Measurements from ENCODE around the gene GCC1.

GCC1 gene

DNA sequence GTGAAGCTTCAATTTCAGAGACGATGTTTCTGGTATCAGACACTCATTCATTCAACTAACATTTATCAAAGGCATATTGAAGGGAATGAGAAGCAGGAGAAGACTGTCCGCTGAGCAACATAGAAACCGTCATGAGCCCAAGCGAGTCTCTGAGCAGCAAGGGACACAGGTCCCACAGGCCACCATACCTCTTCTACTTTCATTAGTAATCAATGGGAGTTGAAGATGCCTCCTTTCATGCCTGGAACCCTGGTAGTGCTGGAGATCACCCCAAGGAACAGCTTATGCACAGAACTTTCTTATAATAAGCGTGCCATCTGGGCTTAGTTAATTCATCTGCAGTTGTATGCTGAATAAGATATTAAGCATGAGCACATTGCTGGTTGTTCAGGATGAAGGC is 31.3 kb upstream of the GCC1 start:
- TF ChIP-seq EZH2phosphoT487 (IDR thresholded peaks at IDR 0.05; ENCODE audit: borderline replicate concordance, low read length): no peak
- TF ChIP-seq, protein P1, sequence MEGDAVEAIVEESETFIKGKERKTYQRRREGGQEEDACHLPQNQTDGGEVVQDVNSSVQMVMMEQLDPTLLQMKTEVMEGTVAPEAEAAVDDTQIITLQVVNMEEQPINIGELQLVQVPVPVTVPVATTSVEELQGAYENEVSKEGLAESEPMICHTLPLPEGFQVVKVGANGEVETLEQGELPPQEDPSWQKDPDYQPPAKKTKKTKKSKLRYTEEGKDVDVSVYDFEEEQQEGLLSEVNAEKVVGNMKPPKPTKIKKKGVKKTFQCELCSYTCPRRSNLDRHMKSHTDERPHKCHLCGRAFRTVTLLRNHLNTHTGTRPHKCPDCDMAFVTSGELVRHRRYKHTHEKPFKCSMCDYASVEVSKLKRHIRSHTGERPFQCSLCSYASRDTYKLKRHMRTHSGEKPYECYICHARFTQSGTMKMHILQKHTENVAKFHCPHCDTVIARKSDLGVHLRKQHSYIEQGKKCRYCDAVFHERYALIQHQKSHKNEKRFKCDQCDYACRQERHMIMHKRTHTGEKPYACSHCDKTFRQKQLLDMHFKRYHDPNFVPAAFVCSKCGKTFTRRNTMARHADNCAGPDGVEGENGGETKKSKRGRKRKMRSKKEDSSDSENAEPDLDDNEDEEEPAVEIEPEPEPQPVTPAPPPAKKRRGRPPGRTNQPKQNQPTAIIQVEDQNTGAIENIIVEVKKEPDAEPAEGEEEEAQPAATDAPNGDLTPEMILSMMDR (IDR thresholded peaks at IDR 0.05; ENCODE audit: low read depth, low read length, poor library complexity, severe bottlenecking): no peak

DNA sequence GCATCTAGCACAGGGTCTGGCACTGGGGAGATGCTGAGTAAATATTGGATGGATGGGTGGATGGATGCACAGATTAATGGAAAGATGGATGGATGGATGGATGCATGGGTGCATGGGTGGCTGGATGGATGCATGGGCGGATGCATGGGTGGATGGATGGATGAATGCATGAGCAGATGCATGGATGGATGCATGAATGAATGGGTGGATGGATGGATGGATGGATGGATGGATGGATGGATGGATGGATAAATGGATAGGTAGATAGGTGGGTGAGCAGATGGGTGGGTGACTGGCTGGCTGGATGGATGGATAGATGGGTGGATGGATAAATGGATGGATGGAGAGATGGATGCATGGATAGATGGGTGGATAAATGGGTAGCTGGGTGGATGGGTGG is 26.9 kb upstream of the GCC1 start:
- H3K27ac ChIP-seq (ENCODE audit: low read depth, low read length): no peak overlapping the region
- no peaks in the 10 kb centered on the region for H4K20me1 ChIP-seq (ENCODE audit: control insufficient read depth, insufficient read depth, low read depth, low read length)
- H3K9me3 ChIP-seq (ENCODE audit: control insufficient read depth, insufficient read depth, low read length): peaks cover 19% of the 10 kb centered on the region; the same call in 1 of the 2 replicates
- H3K36me3 ChIP-seq (ENCODE audit: control insufficient read depth, low read length): no peaks in the 10 kb centered on the region
- H3F3A ChIP-seq (ENCODE audit: control insufficient read depth, insufficient read depth): no peaks in the 10 kb centered on the region
- H3K4me1 ChIP-seq (ENCODE audit: control insufficient read depth, low read length): no peaks in the 10 kb centered on the region
- no peak overlapping the region for H3K4me2 ChIP-seq (ENCODE audit: low read length)
- no peaks in the 10 kb centered on the region for H3K9me2 ChIP-seq (replicated peaks; ENCODE audit: control insufficient read depth, low read length)
- H3K4me3 ChIP-seq (ENCODE audit: low read length): no peak overlapping the region
- H3K27me3 ChIP-seq (ENCODE audit: control insufficient read depth, low read length): peaks cover 24% of the 10 kb centered on the region
- no peaks in the 10 kb centered on the region for H3K79me2 ChIP-seq (ENCODE audit: control insufficient read depth, low read length)
- no peak for TF ChIP-seq EZH2phosphoT487 (IDR thresholded peaks at IDR 0.05; ENCODE audit: borderline replicate concordance, low read length)

More for the DNA sequence above, 31.3 kb upstream of the GCC1 start:
- Histone ChIP-seq H3F3A (ENCODE audit: control insufficient read depth, insufficient read depth) (no peaks in the 10 kb centered on the region), H3K79me2 (ENCODE audit: control insufficient read depth, low read length) (no peaks in the 10 kb centered on the region), H3K9me3 (ENCODE audit: control insufficient read depth, insufficient read depth, low read length) (no peaks in the 10 kb centered on the region), H3K4me3 (ENCODE audit: low read length) (no peak overlapping the region), H3K4me1 (ENCODE audit: control insufficient read depth, low read length) (no peaks in the 10 kb centered on the region), H4K20me1 (ENCODE audit: control insufficient read depth, insufficient read depth, low read depth, low read length) (no peaks in the 10 kb centered on the region), H3K36me3 (ENCODE audit: control insufficient read depth, low read length) (no peaks in the 10 kb centered on the region), H3K27ac (ENCODE audit: low read depth, low read length) (no peak overlapping the region), H3K4me2 (ENCODE audit: low read length) (no peak overlapping the region), H3K9me2 (replicated peaks; ENCODE audit: control insufficient read depth, low read length) (no peaks in the 10 kb centered on the region), H3K27me3 (ENCODE audit: control insufficient read depth, low read length) (peaks cover 65% of the 10 kb centered on the region)

DNA sequence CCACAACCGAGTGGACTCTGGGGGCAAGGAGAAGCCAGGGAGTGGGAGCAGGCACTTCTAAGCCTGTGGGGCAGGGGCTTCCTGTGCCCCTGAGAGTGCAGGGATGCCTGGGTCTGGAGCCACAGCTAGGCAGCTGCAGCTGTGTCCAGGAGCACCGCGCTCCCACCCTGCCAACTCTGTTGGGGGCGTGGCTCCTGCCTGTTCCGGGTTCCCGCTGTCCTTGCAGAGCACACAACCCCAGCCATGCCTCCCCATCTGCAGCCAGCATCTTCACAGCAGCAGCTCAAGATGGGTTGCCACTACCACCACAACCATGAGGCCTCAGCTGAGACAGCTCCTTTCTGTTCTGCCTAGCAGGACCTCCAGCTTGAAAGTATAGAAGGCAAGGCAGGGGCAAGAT is 23.9 kb upstream of the GCC1 start:
- Histone ChIP-seq H3F3A (ENCODE audit: control insufficient read depth, insufficient read depth) (no peaks in the 10 kb centered on the region), H3K27ac (ENCODE audit: low read depth, low read length) (no peak overlapping the region), H4K20me1 (ENCODE audit: control insufficient read depth, insufficient read depth, low read depth, low read length) (no peaks in the 10 kb centered on the region), H3K9me3 (ENCODE audit: control insufficient read depth, insufficient read depth, low read length) (peaks cover 19% of the 10 kb centered on the region; the same call in 1 of the 2 replicates), H3K4me3 (ENCODE audit: low read length) (no peak overlapping the region), H3K27me3 (ENCODE audit: control insufficient read depth, low read length) (no peaks in the 10 kb centered on the region), H3K4me1 (ENCODE audit: control insufficient read depth, low read length) (no peaks in the 10 kb centered on the region), H3K36me3 (ENCODE audit: control insufficient read depth, low read length) (no peaks in the 10 kb centered on the region), H3K79me2 (ENCODE audit: control insufficient read depth, low read length) (no peaks in the 10 kb centered on the region), H3K9me2 (replicated peaks; ENCODE audit: control insufficient read depth, low read length) (no peaks in the 10 kb centered on the region), H3K4me2 (ENCODE audit: low read length) (no peak overlapping the region)
- no peak for TF ChIP-seq EZH2phosphoT487 (IDR thresholded peaks at IDR 0.05; ENCODE audit: borderline replicate concordance, low read length)
- TF ChIP-seq, protein P1 (IDR thresholded peaks at IDR 0.05; ENCODE audit: low read depth, low read length, poor library complexity, severe bottlenecking): no peak

DNA sequence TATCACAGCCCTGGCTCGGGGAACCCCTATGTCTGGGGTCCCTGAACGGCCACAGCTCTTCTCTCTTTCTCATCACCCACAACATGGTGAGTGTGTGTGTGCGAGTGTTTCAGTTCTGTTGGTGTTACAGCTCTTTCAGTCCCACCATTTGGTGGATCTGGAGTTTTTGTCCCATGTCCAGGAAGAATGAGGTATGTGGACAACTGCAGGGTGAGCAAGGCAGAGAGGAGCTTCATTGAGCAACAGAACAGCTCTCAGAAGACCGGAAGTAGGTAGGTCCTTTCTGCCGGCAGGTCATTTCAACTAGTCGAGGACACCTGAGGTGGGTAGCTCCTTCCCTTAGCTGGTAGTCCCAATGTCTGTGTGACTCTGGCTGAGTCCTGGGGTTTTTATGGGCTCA is 23.1 kb upstream of the GCC1 start:
- Histone ChIP-seq H4K20me1 (ENCODE audit: control insufficient read depth, insufficient read depth, low read depth, low read length) (no peaks in the 10 kb centered on the region), H3K36me3 (ENCODE audit: control insufficient read depth, low read length) (no peaks in the 10 kb centered on the region), H3K9me2 (replicated peaks; ENCODE audit: control insufficient read depth, low read length) (no peaks in the 10 kb centered on the region), H3K4me2 (ENCODE audit: low read length) (no peak overlapping the region), H3K27me3 (ENCODE audit: control insufficient read depth, low read length) (no peaks in the 10 kb centered on the region), H3K9me3 (ENCODE audit: control insufficient read depth, insufficient read depth, low read length) (peaks cover 19% of the 10 kb centered on the region; the same call in 1 of the 2 replicates), H3K4me1 (ENCODE audit: control insufficient read depth, low read length) (no peaks in the 10 kb centered on the region), H3F3A (ENCODE audit: control insufficient read depth, insufficient read depth) (no peaks in the 10 kb centered on the region), H3K4me3 (ENCODE audit: low read length) (no peak overlapping the region), H3K79me2 (ENCODE audit: control insufficient read depth, low read length) (no peaks in the 10 kb centered on the region), H3K27ac (ENCODE audit: low read depth, low read length) (no peak overlapping the region)
- no peak for TF ChIP-seq EZH2phosphoT487 (IDR thresholded peaks at IDR 0.05; ENCODE audit: borderline replicate concordance, low read length)

Data from DOHH2 (cell line).